Stromal cell of bone marrow (primary cell): ENCODE results near the gene GBP7.

ENCODE experiments used
- DNase-seq: peaks from one replicate; pipeline ENCODE4 v3.0.0-alpha.2; 2012; ENCODE audit warnings: low read depth

Gene GBP7

DNA sequence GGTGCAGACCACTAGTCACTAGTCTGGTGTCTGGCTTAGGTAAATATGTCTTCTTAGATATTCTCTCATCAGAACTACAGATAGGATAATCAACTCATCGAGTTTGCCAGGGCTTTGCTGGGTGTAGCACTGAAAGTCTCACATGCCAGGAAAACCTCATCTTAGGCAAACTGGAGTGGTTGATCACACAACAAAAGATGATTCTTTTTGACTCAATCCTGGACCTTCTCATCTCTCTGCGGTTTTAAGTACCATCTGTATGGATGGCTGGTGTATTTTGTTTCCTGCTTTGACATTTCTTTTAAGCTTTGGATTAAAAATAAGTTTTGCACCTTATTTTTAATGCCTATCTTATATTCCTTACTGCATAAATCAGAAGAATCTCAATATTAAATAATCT is 61.1 kb downstream of the GBP7 start:
- DNase-seq: no peak

DNA sequence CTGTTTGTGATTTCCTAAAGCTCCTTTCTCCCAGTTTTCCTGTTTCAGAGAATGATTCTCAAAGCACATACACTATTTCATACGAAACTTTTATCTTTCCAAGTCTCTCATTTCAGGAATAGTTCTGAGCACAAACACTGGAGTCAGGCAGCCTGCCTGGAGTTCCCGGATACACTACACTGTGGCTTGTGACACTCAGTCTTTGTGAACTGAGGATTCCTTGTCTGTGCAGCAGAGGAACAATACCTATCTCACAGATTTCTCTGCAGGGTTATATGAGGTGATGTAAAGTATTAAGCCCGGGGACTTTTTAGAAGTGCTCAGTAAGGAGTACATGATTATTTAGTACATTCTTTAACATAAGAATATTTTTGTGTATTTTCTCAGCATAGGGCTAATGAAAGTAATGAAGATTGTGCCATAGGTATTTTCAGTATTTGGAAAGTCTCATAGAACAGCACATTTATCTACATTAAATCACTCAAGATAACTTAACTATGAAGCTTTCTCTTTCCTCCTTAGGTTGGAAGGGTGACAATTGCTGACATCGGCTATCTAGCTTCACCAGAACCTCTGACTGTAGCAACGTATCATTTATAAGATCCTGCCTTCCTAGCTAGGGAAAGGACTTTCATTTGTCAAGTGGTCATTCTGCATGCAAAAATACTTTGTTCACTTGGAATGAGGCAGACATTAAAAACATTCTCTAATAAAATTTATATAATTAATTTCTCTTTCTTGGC is 62.8 kb downstream of the GBP7 start:
- DNase-seq: no peak

GRCh38 chr1:89104687-89105086 is 71.1 kb downstream of the GBP7 start:
- no peak for DNase-seq

DNA sequence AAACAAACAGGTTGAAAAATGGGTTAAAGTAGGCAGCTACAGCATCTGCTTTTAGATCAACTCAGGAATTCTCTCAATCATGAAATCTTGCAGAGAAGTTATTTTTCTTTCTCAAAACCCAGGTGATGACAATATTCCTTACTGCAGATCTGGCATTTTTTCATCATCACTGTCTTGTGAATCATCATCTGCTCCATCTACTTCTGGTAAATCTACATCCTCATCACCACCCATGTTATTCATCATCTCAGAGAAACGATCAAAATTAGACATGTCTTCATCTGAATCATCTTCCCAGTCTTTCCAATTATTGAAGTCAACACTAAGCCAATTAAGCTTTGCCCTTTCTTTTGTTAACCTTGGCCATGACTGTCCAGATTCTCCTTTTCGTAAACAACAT is 71.7 kb downstream of the GBP7 start:
- no peak for DNase-seq

- no peak for DNase-seq
Measured at GRCh38 chr1:89102021-89102420, 73.8 kb downstream of the GBP7 start.

GRCh38 chr1:89100412-89100811 is 75.4 kb downstream of the GBP7 start:
- no peak for DNase-seq

GRCh38 chr1:89098857-89099256 is 76.9 kb downstream of the GBP7 start:
- no peak for DNase-seq

DNA sequence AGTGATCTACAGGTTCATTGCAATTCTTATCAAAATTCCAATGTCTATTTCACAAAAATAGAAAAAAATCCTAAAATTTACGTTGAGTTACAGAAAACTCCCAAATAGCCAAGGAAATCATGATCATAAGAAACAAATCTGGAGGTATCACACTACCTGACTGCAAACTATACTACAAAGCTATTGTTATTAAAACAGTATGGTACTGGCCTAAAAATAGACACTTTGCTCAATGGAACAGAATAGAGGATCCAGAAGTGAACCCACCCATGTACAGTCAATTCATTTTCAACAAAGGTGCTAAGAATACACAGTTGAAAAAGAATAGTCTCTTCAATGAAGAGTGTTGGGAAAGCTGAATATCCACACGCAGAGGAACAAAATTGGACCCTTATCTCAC is 80.1 kb downstream of the GBP7 start:
- no peak for DNase-seq

GRCh38 chr1:89089962-89090361 is 85.8 kb downstream of the GBP7 start:
- DNase-seq: no peak

- no peak for DNase-seq
Measured at GRCh38 chr1:89088572-89088971, 87.2 kb downstream of the GBP7 start.

- DNase-seq: no peak
Measured at GRCh38 chr1:89087241-89087640, 88.6 kb downstream of the GBP7 start.

GRCh38 chr1:89085781-89086180 is 90.0 kb downstream of the GBP7 start:
- DNase-seq: peak; percentile 37
